Esophagus muscularis mucosa (tissue), 3 donors: ENCODE measurements around the gene MED29.

ENCODE experiments used
- POLR2A ChIP-seq: fragments of 450-650 bp; IDR thresholded peaks from one replicate; pipeline ENCODE4 v1.6.1; 2017; ENCODE audit warnings: antibody characterized with exemption, moderate library complexity, mild to moderate bottlenecking, low read depth
- POLR2AphosphoS5 ChIP-seq, 2 donors: sonication (generic); formaldehyde crosslinking; IDR thresholded peaks; one replicate each; pipeline ENCODE4 v1.6.1; 2017; ENCODE audit warnings: antibody characterized with exemption in 2 of 2
- TF ChIP-seq, protein P1 (sequence below), 3 experiments: fragments of 200-600 bp in 2 of 3; fragments of 450-650 bp in 1 of 3; sonication (generic) in 2 of 3; IDR thresholded peaks; one replicate each; pipeline ENCODE4 v1.5.1; 2017 to 2019; ENCODE audit warnings: antibody characterized with exemption in 3 of 3, mild to moderate bottlenecking in 2 of 3, moderate library complexity in 1 of 3

DNA sequence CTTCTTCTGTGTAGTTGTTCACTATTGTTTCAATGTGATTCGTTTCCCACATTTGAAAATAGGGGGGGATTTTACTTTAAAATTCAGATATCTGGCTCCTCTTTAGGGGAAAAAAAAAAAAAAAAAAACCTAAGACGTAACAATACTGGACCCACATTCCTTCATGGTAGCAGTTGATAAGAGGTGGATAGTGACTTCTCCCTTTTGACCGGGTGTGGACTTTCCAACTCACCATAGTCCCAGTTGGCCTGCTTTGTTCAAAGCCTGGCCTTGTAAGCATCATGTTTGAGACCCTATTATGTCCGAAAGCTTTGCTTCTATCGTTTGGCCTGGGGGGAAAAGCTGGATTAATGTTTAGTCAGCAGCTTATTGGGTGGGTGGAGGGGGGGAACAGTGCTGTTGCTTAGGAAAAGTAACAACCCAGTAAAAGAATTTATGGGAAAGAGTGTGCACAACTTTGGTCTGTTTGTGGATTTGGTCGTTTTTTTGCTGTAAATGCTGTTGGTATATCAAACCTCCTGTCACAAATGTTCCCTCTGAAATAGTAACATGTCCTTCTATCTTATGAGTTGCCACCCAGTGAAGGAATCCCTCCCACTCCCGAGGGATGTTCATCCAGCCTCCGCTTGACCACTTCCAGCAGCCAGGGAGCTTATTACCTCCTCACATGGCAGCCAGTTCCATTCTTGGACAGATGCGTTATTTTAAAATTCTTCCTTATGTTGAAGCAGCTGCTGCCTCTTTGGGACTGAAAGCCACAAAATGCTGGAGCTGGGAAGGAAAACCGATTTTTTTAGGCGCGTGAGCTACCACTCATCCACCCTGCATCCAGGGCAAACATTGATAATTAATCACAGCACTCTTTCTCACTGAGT lies 38.6 kb upstream of the MED29 start:
- no peak for TF ChIP-seq POLR2AphosphoS5 (IDR thresholded peaks at IDR 0.05)
- TF ChIP-seq, protein P1, sequence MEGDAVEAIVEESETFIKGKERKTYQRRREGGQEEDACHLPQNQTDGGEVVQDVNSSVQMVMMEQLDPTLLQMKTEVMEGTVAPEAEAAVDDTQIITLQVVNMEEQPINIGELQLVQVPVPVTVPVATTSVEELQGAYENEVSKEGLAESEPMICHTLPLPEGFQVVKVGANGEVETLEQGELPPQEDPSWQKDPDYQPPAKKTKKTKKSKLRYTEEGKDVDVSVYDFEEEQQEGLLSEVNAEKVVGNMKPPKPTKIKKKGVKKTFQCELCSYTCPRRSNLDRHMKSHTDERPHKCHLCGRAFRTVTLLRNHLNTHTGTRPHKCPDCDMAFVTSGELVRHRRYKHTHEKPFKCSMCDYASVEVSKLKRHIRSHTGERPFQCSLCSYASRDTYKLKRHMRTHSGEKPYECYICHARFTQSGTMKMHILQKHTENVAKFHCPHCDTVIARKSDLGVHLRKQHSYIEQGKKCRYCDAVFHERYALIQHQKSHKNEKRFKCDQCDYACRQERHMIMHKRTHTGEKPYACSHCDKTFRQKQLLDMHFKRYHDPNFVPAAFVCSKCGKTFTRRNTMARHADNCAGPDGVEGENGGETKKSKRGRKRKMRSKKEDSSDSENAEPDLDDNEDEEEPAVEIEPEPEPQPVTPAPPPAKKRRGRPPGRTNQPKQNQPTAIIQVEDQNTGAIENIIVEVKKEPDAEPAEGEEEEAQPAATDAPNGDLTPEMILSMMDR (IDR thresholded peaks at IDR 0.05), result no peak
- TF ChIP-seq POLR2A, result no peak
